H1 (cell line): ENCODE data around the gene MTIF3. TPM values are rescaled to one million over a fixed set of nuclear protein-coding genes. Genes with fewer than 3 reads are reported as not detected.

Experiments
- CTCF ChIA-PET: fragments of 300-600 bp; sonication (Branson Sonifier 250); formaldehyde crosslinking; loops from one replicate; lab custom pipeline; 2021; ENCODE audit not compliant: partially characterized antibody; lab: Charles Lee
- POLR2A ChIA-PET: fragments of 300-600 bp; sonication (Branson Sonifier 250); formaldehyde crosslinking; loops from one replicate; lab custom pipeline; 2021; ENCODE audit warnings: inconsistent platforms; ENCODE audit not compliant: partially characterized antibody; lab: Charles Lee
- DNase-seq, 2 experiments: peaks; one replicate each; pipeline versions ENCODE4 v3.0.0 to v3.0.0-alpha.2; 2010 to 2022; ENCODE audit warnings: low spot score in 2 of 2, low read depth in 1 of 2, mixed read lengths in 1 of 2
- FAIRE-seq: peaks from 2 replicates; lab custom pipeline; 2011; peaks lifted over from hg19 to GRCh38; lab: Jason Lieb, UNC
- H2AFZ ChIP-seq: 2 replicates; pipeline ENCODE4 v1.8.1; 2012; ENCODE audit warnings: low read length, inconsistent platforms
- H2AK5ac ChIP-seq: 2 replicates; pipeline ENCODE4 v1.6.1; 2013; ENCODE audit warnings: low read depth, low read length
- H2BK120ac ChIP-seq: replicated peaks from 2 replicates; pipeline ENCODE3; 2013; ENCODE audit warnings: low read depth, low read length, inconsistent platforms
- H2BK12ac ChIP-seq: 2 replicates; pipeline ENCODE4 v1.6.1; 2013; ENCODE audit warnings: low read depth, low read length
- H2BK15ac ChIP-seq: 2 replicates; pipeline ENCODE4 v1.6.1; 2013; ENCODE audit warnings: low read length
- H2BK20ac ChIP-seq: 2 replicates; pipeline ENCODE4 v1.6.1; 2013; ENCODE audit warnings: low read length
- H2BK5ac ChIP-seq: 2 replicates; pipeline ENCODE4 v1.6.1; 2013; ENCODE audit warnings: low read depth, low read length
- H3K14ac ChIP-seq: 2 replicates; pipeline ENCODE4 v1.6.1; 2013; ENCODE audit warnings: inconsistent platforms; ENCODE audit not compliant: insufficient read length
- H3K18ac ChIP-seq: 2 replicates; pipeline ENCODE4 v1.6.1; 2013; ENCODE audit warnings: low read length; ENCODE audit errors: extremely low read depth
- H3K23ac ChIP-seq: 2 replicates; pipeline ENCODE4 v1.6.1; 2013; ENCODE audit warnings: inconsistent platforms; ENCODE audit not compliant: insufficient read length
- H3K23me2 ChIP-seq: 2 replicates; pipeline ENCODE4 v1.6.1; 2013; ENCODE audit warnings: low read depth, low read length
- H3K27ac ChIP-seq: 2 replicates; pipeline ENCODE4 v1.6.1; 2011; ENCODE audit warnings: low read depth, low read length, inconsistent platforms
- H3K27me3 ChIP-seq, 4 experiments: replicated peaks in 1 of 4; 1 replicate in 1 of 4; 2 replicates in 3 of 4; pipeline versions ENCODE4 v1.6.1 to v1.8.1; 2011 to 2013; ENCODE audit warnings: low read length in 3 of 4, mild to moderate bottlenecking in 3 of 4, inconsistent platforms in 2 of 4, mixed read lengths in 2 of 4, moderate library complexity in 1 of 4; ENCODE audit not compliant: control insufficient read depth in 3 of 4, insufficient read depth in 3 of 4; ENCODE audit errors: extremely low read depth in 1 of 4
- H3K36me3 ChIP-seq, 4 experiments: 2 replicates each; pipeline versions ENCODE4 v1.6.1 to v1.8.1; 2011 to 2013; ENCODE audit warnings: mild to moderate bottlenecking in 4 of 4, low read length in 3 of 4, moderate library complexity in 2 of 4, control low read depth in 1 of 4, inconsistent platforms in 1 of 4; ENCODE audit not compliant: insufficient read depth in 4 of 4, control insufficient read depth in 2 of 4
- H3K4ac ChIP-seq: replicated peaks from 2 replicates; pipeline ENCODE3; 2013; ENCODE audit warnings: low read length, low read depth, mixed read lengths, inconsistent platforms; ENCODE audit not compliant: insufficient read length
- H3K4me1 ChIP-seq, 4 experiments: replicated peaks in 1 of 4; 1 replicate in 1 of 4; 2 replicates in 3 of 4; pipeline versions ENCODE4 v1.6.1 to v1.8.1; 2011 to 2013; ENCODE audit warnings: low read length in 3 of 4, inconsistent platforms in 2 of 4, mixed read lengths in 1 of 4; ENCODE audit not compliant: insufficient read depth in 4 of 4, control insufficient read depth in 3 of 4
- H3K4me2 ChIP-seq, 2 experiments: 2 replicates each; pipeline versions ENCODE4 v1.6.1 to v1.8.1; 2011 to 2013; ENCODE audit warnings: low read depth in 2 of 2, low read length in 2 of 2, control low read depth in 1 of 2, inconsistent platforms in 1 of 2, mild to moderate bottlenecking in 1 of 2; ENCODE audit not compliant: insufficient read depth in 1 of 2
- H3K4me3 ChIP-seq, 4 experiments: fragments of 200-600, 300-600 bp in 1 of 4; sonication (generic), shearing (Covaris generic), sonication (Bioruptor Twin) in 1 of 4; 2 replicates each; pipeline versions ENCODE4 v1.5.1 to v1.8.1; 2011 to 2016; ENCODE audit warnings: low read length in 4 of 4, low read depth in 3 of 4, control low read depth in 2 of 4, inconsistent platforms in 2 of 4, mild to moderate bottlenecking in 2 of 4, mixed read lengths in 1 of 4, moderate library complexity in 1 of 4; ENCODE audit not compliant: insufficient read depth in 2 of 4; ENCODE audit errors: extremely low read depth in 1 of 4
- H3K56ac ChIP-seq: replicated peaks from 2 replicates; pipeline ENCODE3; 2013; ENCODE audit warnings: low read depth, mild to moderate bottlenecking, mixed read lengths, low read length, inconsistent platforms; ENCODE audit not compliant: insufficient read length
- H3K79me1 ChIP-seq: 2 replicates; pipeline ENCODE4 v1.6.1; 2013; ENCODE audit warnings: low read depth, low read length, control low read depth
- H3K79me2 ChIP-seq, 2 experiments: 2 replicates each; pipeline versions ENCODE4 v1.6.1 to v1.8.1; 2012 to 2013; ENCODE audit warnings: low read length in 2 of 2, mild to moderate bottlenecking in 2 of 2, inconsistent platforms in 1 of 2; ENCODE audit not compliant: insufficient read depth in 2 of 2, control insufficient read depth in 1 of 2
- H3K9ac ChIP-seq, 4 experiments: replicated peaks in 1 of 4; 1 replicate in 1 of 4; 2 replicates in 3 of 4; pipeline versions ENCODE4 v1.6.1 to v1.8.1; 2011 to 2013; ENCODE audit warnings: low read depth in 3 of 4, low read length in 3 of 4, control low read depth in 2 of 4, mild to moderate bottlenecking in 2 of 4, moderate library complexity in 2 of 4, inconsistent platforms in 1 of 4; ENCODE audit errors: extremely low read depth in 1 of 4
- H3K9me3 ChIP-seq, 2 experiments: 2 replicates each; pipeline versions ENCODE4 v1.6.1 to v1.8.1; 2012 to 2013; ENCODE audit warnings: mild to moderate bottlenecking in 2 of 2, moderate library complexity in 2 of 2, control low read depth in 1 of 2, inconsistent platforms in 1 of 2, low read depth in 1 of 2, low read length in 1 of 2, mixed read lengths in 1 of 2; ENCODE audit not compliant: insufficient read depth in 2 of 2
- H4K20me1 ChIP-seq, 2 experiments: replicated peaks in 1 of 2; 2 replicates each; pipeline versions ENCODE3 to v1.8.1; 2011 to 2013; ENCODE audit warnings: inconsistent platforms in 2 of 2, low read length in 2 of 2, mild to moderate bottlenecking in 1 of 2; ENCODE audit not compliant: insufficient read depth in 2 of 2, control insufficient read depth in 1 of 2
- H4K5ac ChIP-seq: 2 replicates; pipeline ENCODE4 v1.6.1; 2013; ENCODE audit warnings: low read length, low read depth, mixed read lengths, inconsistent platforms; ENCODE audit not compliant: insufficient read length
- H4K8ac ChIP-seq: 2 replicates; pipeline ENCODE4 v1.8.0; 2013; ENCODE audit warnings: mild to moderate bottlenecking, moderate library complexity, low read length, inconsistent platforms; ENCODE audit not compliant: insufficient read depth; ENCODE audit errors: extremely low read depth
- H4K91ac ChIP-seq: replicated peaks from 2 replicates; pipeline ENCODE3; 2013; ENCODE audit warnings: low read length, mixed read lengths, inconsistent platforms; ENCODE audit not compliant: insufficient read length
- CTCF ChIP-seq, 3 experiments: IDR thresholded peaks; 1 replicate in 2 of 3; 2 replicates in 1 of 3; pipeline versions ENCODE4 v1.5.1 to v1.6.1; 2011; ENCODE audit warnings: low read length in 3 of 3, mild to moderate bottlenecking in 3 of 3, inconsistent platforms in 2 of 3, low read depth in 1 of 3, moderate library complexity in 1 of 3; ENCODE audit not compliant: insufficient read depth in 1 of 3; ENCODE audit errors: control extremely low read depth in 1 of 3
- TAF7 ChIP-seq: optimal IDR thresholded peaks from 2 replicates; pipeline ENCODE3; 2011; ENCODE audit warnings: low read depth, mild to moderate bottlenecking, inconsistent platforms, low read length, moderate library complexity, borderline replicate concordance
- WGBS, 2 experiments: shearing (Covaris generic) in 1 of 2; methylation state at CpG; one replicate each; pipeline versions ENCODE4 v1.1.6 to v1.1.7; 2013 to 2015; ENCODE audit warnings: low lambda C conversion rate in 2 of 2, mixed read lengths in 2 of 2, inconsistent platforms in 1 of 2, low coverage in 1 of 2, missing lambda C conversion rate in 1 of 2; ENCODE audit not compliant: insufficient replicate concordance in 2 of 2, insufficient coverage in 1 of 2, insufficient read length in 1 of 2; ENCODE audit errors: extremely low coverage in 1 of 2, missing lambda C conversion rate in 1 of 2; 5-methylcytosine and 5-hydroxymethylcytosine counted together
- polyA plus RNA-seq, 7 experiments: library from polyadenylated mRNA; depleted of rRNA in 3 of 7; stranded (reverse) in 5 of 7; unstranded in 2 of 7; fragments of >200 nt in 5 of 7; fragments of 200-250 nt in 2 of 7; gene quantifications; 1 replicate in 5 of 7; 2 replicates in 1 of 7; 4 replicates in 1 of 7; pipeline versions ENCODE4 v1.2.1 to v1.2.3, GENCODE V29; 2011 to 2013; ENCODE audit warnings: missing spikeins in 2 of 7, mixed read lengths in 2 of 7
- total RNA-seq: library from RNA; stranded (reverse); fragmentation: NEBNext Ultra II Directional; extraction: Animal tissue kit (Norgen Biotek cat#: 25700); gene quantifications from 2 replicates; pipeline ENCODE4 v1.2.1, GENCODE V29; 2021

The MTIF3 gene
- total and polyA plus RNA-seq, 2 of the 8 experiments (the other 6 are each of a cell fraction or from before 2014, with no cell fraction given): 29.4 to 36.4 TPM

- WGBS, 2 experiments: 87% methylated on average over 2 of the region's 2 CpGs; no CpG with 5 or more reads in 1 of the 2 experiments
- CTCF ChIA-PET: interaction anchor here (0.6 to 3.1 kb wide), 4 partner anchors 9 to 353 kb away, joined by 3 to 9 read pairs (median 4); no protein-coding TSS in a partner anchor
- TF ChIP-seq TAF7 (no peak), CTCF (IDR thresholded peaks at IDR 0.05; ENCODE audit: control extremely low read depth in 1 of 3, insufficient read depth in 1 of 3, low read depth in 1 of 3, low read length in 3 of 3) (no peak)
Measured at GRCh38 chr13:27472441-27472840, 22.1 kb upstream of the MTIF3 start.

More at GRCh38 chr13:27472441-27472840, 22.1 kb upstream of the MTIF3 start:
- Histone ChIP-seq H3K14ac (no peak overlapping the region), H3K79me2 (no peaks in the 10 kb centered on the region), H2BK20ac (no peak overlapping the region), H2BK120ac (no peak overlapping the region), H3K4me3 (no peak overlapping the region), H4K20me1 (no peaks in the 10 kb centered on the region), H3K79me1 (no peaks in the 10 kb centered on the region), H3K4ac (no peak overlapping the region), H3K4me1 (no peaks in the 10 kb centered on the region), H2AK5ac (no peak overlapping the region), H3K27me3 (no peaks in the 10 kb centered on the region), H2BK12ac (no peak overlapping the region), H3K23me2 (no peaks in the 10 kb centered on the region), H3K36me3 (no peaks in the 10 kb centered on the region), H3K56ac (no peak overlapping the region), H3K9ac (no peak overlapping the region), H4K5ac (no peak overlapping the region), H3K4me2 (no peak overlapping the region), H3K9me3 (no peaks in the 10 kb centered on the region), H4K8ac (no peak overlapping the region), H2BK5ac (no peak overlapping the region), H4K91ac (no peak overlapping the region), H2AFZ (no peak overlapping the region), H3K23ac (no peak overlapping the region), H2BK15ac (no peak overlapping the region), H3K27ac (no peak overlapping the region), H3K18ac (no peak overlapping the region)
- DNase-seq (no peak), FAIRE-seq (no peak)
- POLR2A ChIA-PET: no interaction called here
